Lower lobe of right lung (tissue), 2 donors: Measurements from ENCODE around the gene STPG2. TPM values are rescaled to one million over a fixed set of nuclear protein-coding genes. Genes with fewer than 3 reads are reported as not detected.

Source experiments
- ATAC-seq, 2 donors: fragments of 200-7000 bp; cut with Tn5 transposase; one replicate each; pipeline ENCODE4 v1.9.1; 2020 to 2022; ENCODE audit warnings: mild to moderate bottlenecking in 2 of 2, moderate library complexity in 2 of 2
- DNase-seq: peaks from one replicate; pipeline ENCODE4 v3.0.0-alpha.2; 2020
- H3K27ac ChIP-seq: fragments of 200-600 bp; one replicate; pipeline ENCODE4 v1.8.0; 2022
- H3K27me3 ChIP-seq: fragments of 200-600 bp; one replicate; pipeline ENCODE4 v1.8.0; 2022; ENCODE audit warnings: low read depth
- H3K36me3 ChIP-seq: fragments of 200-600 bp; one replicate; pipeline ENCODE4 v1.8.0; 2022; ENCODE audit warnings: mild to moderate bottlenecking
- H3K4me1 ChIP-seq: fragments of 200-600 bp; one replicate; pipeline ENCODE4 v1.8.0; 2022
- H3K4me3 ChIP-seq: fragments of 200-600 bp; one replicate; pipeline ENCODE4 v1.8.0; 2022; ENCODE audit warnings: mild to moderate bottlenecking
- H3K9me3 ChIP-seq: fragments of 200-600 bp; one replicate; pipeline ENCODE4 v1.8.0; 2022
- CTCF ChIP-seq: fragments of 200-600 bp; IDR thresholded peaks from one replicate; pipeline ENCODE4 v1.8.0; 2022; ENCODE audit warnings: antibody characterized with exemption, mild to moderate bottlenecking
- intact Hi-C: fragments of 100-400 bp; cut with DNase I; formaldehyde crosslinking; loops from one replicate; pipeline ENCODE4 v1.11.0; 2022
- total RNA-seq: library from RNA; stranded (reverse); fragmentation: NEBNext Ultra II Directional; extraction: Animal tissue kit (Norgen Biotek cat#: 25700); gene quantifications from one replicate; pipeline ENCODE4 v1.2.1, GENCODE V29; 2021
- donor health status: DM: no; HTN: yes; CAD: no; lungs with severe emphysema.

Gene STPG2
- total RNA-seq, 1 donor from 2014 or later: 1.1 TPM

DNA sequence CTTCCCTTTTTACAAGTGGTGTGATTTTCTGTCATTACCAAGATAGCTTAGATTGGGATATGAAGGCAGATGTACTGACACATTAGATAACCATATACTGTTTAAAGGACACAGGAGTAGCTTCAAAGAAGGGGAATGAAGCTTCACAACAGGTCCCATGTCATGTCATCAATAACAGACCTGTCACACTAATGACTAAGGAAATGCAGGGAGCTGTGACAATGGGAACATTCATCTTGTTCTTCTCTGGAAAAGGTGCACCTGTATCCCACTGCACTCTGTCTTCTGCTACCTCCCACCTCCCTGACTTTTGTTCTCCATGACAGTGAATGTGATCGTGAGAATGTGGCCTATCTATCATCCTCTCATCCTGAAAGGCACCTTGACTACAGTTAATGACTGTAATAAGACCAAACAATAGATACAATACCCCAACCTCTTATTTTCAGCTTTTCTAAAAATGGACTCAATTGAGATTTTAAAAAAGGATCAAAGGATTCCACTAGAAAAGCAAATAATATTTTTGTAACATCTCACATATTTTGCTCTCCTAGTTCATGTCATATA is 472.5 kb downstream of the STPG2 start:
- Histone ChIP-seq H3K4me1 (no peaks in the 10 kb centered on the region), H3K27ac (no peak overlapping the region), H3K4me3 (no peak overlapping the region), H3K27me3 (no peaks in the 10 kb centered on the region), H3K9me3 (no peaks in the 10 kb centered on the region), H3K36me3 (no peaks in the 10 kb centered on the region)
- DNase-seq (no peak), ATAC-seq (no peak)
- TF ChIP-seq CTCF: no peak
- intact Hi-C loops: no loop called here

DNA sequence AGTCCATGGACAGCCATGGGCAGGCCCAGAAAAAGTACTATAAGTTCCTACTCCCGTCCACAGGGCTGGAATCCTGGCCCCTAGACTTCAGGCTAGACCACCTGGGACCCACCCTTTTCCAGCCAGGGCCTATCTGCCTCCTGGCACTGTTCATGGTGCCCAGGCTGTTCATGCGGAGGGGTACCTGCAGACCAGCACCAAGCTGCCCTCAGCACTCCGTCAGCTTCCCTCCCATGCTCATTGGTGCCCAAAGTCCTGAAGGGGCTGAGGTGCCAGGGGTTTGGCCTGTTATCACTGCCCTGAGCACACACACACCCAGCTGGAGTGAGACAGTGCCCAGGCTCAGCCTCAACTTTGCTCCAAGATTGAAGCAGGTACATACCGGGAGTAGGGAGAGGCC is 477.7 kb downstream of the STPG2 start:
- ATAC-seq: peak in 1 of 2 donors; percentile 25
- H3K4me3 ChIP-seq: no peak overlapping the region

GRCh38 chr4:97664741-97665140 is 478.5 kb downstream of the STPG2 start:
- no peaks in the 10 kb centered on the region for H3K9me3 ChIP-seq
- no peaks in the 10 kb centered on the region for H3K4me1 ChIP-seq
- intact Hi-C loops: loop anchor here (5.0 kb wide), 1 partner anchor 377 kb away; no protein-coding TSS in a partner anchor
- H3K4me3 ChIP-seq: no peak overlapping the region
- H3K36me3 ChIP-seq: no peaks in the 10 kb centered on the region
- no peaks in the 10 kb centered on the region for H3K27me3 ChIP-seq
- ATAC-seq (no peak), DNase-seq (no peak)
- H3K27ac ChIP-seq: no peak overlapping the region
- no peak for TF ChIP-seq CTCF

More for the DNA sequence above, 477.7 kb downstream of the STPG2 start:
- no peak for TF ChIP-seq CTCF
- H3K9me3 ChIP-seq: no peaks in the 10 kb centered on the region
- no peak overlapping the region for H3K27ac ChIP-seq
- no peaks in the 10 kb centered on the region for H3K27me3 ChIP-seq
- no peaks in the 10 kb centered on the region for H3K36me3 ChIP-seq
- no peak for DNase-seq
- H3K4me1 ChIP-seq: no peaks in the 10 kb centered on the region
- intact Hi-C loops: no loop called here

DNA sequence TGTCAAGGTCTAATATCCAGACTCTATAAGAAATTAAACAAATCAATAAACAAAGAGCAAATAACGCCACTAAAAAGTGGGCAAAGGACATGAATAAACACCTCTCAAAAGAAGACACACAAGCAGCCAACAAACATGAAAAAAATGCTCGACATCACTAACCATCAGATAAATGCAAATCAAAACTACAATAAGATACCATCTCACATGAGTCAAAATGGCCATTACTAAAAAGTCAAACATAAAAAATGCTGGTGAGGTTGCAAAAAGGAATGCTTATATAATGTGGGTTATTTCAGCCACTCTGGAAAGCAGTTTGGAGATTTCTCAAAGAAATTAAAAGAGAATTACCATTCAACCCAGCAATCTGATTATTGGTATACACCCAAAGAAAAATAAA is 481.1 kb downstream of the STPG2 start:
- H3K36me3 ChIP-seq: no peaks in the 10 kb centered on the region
- DNase-seq (no peak), ATAC-seq (no peak)
- H3K4me3 ChIP-seq: no peak overlapping the region
- H3K27ac ChIP-seq: no peak overlapping the region
- no peaks in the 10 kb centered on the region for H3K4me1 ChIP-seq
- H3K27me3 ChIP-seq: no peaks in the 10 kb centered on the region
- intact Hi-C loops: loop anchor here (5.0 kb wide), 1 partner anchor 375 kb away; no protein-coding TSS in a partner anchor
- no peak for TF ChIP-seq CTCF
- no peaks in the 10 kb centered on the region for H3K9me3 ChIP-seq

DNA sequence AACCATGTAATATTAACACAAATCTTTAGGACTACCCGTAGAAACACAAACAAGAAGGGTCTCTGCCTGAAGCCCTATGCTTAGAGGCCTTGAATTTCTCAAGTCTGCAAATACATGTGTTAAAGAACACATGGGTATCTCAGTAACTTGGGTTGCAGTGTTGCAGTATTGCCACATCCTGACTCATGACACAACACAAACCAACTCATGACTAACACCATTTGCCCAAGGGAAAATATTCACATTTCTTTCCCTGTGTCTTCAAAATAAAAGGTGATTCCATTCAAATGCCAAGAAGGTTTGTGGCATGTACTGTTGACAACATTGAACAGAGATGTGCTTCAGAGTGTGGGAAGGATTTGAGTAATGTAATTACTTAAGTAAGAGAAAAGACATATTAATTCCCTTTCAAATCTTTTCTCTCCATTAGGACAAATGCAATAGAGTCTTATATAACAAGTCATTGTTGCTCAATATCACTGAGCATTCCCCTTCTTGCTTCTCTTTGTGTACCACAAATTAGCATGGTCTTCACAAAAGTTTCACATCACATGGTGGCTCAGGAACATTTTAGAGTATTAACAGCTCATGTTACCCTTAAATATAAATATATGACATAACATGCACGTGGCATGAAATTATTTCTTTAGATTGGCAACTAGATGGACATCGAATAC is 487.1 kb downstream of the STPG2 start:
- no peak for DNase-seq
- no peaks in the 10 kb centered on the region for H3K9me3 ChIP-seq
- intact Hi-C loops: no loop called here
- no peak overlapping the region for H3K4me3 ChIP-seq
- no peak overlapping the region for H3K27ac ChIP-seq
- TF ChIP-seq CTCF: no peak
- ATAC-seq: no peak
- H3K4me1 ChIP-seq: no peaks in the 10 kb centered on the region
- no peaks in the 10 kb centered on the region for H3K36me3 ChIP-seq
- no peaks in the 10 kb centered on the region for H3K27me3 ChIP-seq
